GM12878 (cell line): ENCODE data around the gene SIGLEC14. TPM values are rescaled to one million over a fixed set of nuclear protein-coding genes. Genes with fewer than 3 reads are reported as not detected.

Experiments used
- ATF7 ChIP-seq: fragments of 450-650 bp; IDR thresholded peaks from 2 replicates; pipeline ENCODE4 v1.6.1; 2016; ENCODE audit warnings: low read depth, mild to moderate bottlenecking
- BHLHE40 ChIP-seq, 2 experiments: fragments of 450-650 bp in 1 of 2; IDR thresholded peaks; 2 replicates each; pipeline ENCODE4 v1.6.1; 2011 to 2017; ENCODE audit warnings: low read depth in 2 of 2, borderline replicate concordance in 1 of 2, improper control_type of control experiment in 1 of 2, low read length in 1 of 2, mild to moderate bottlenecking in 1 of 2
- CHD2 ChIP-seq: IDR thresholded peaks from 2 replicates; pipeline ENCODE4 v1.6.1; 2011; ENCODE audit warnings: low read depth, low read length, improper control_type of control experiment, borderline replicate concordance
- CREM ChIP-seq: IDR thresholded peaks from 2 replicates; pipeline ENCODE4 v1.6.1; 2014; ENCODE audit warnings: antibody characterized with exemption, low read depth
- EGR1 ChIP-seq, 2 experiments: IDR thresholded peaks; 1 replicate in 1 of 2; 2 replicates in 1 of 2; pipeline ENCODE4 v1.6.1; 2011 to 2012; ENCODE audit warnings: low read depth in 2 of 2, low read length in 2 of 2, borderline replicate concordance in 1 of 2, mild to moderate bottlenecking in 1 of 2, moderate library complexity in 1 of 2
- ESRRA ChIP-seq: IDR thresholded peaks from 2 replicates; pipeline ENCODE4 v1.6.1; 2012; ENCODE audit warnings: mild to moderate bottlenecking, low read length, improper control_type of control experiment
- JUND ChIP-seq: IDR thresholded peaks from 2 replicates; pipeline ENCODE4 v1.6.1; 2012; ENCODE audit warnings: low read depth, mild to moderate bottlenecking, low read length, improper control_type of control experiment, moderate library complexity
- MAX ChIP-seq: IDR thresholded peaks from 2 replicates; pipeline ENCODE4 v1.6.1; 2012; ENCODE audit warnings: low read depth, low read length, improper control_type of control experiment
- MEF2A ChIP-seq: IDR thresholded peaks from 2 replicates; pipeline ENCODE4 v1.6.1; 2011; ENCODE audit warnings: low read depth, mild to moderate bottlenecking, low read length, moderate library complexity; ENCODE audit not compliant: insufficient read depth
- MTA2 ChIP-seq: fragments of 450-650 bp; IDR thresholded peaks from 2 replicates; pipeline ENCODE4 v1.6.1; 2016; ENCODE audit warnings: low read depth, mild to moderate bottlenecking, moderate library complexity
- MYB ChIP-seq: fragments of 150-350 bp; IDR thresholded peaks from 2 replicates; pipeline ENCODE4 v1.6.1; 2014; ENCODE audit warnings: mild to moderate bottlenecking, low read depth, low read length, borderline replicate concordance
- NFIC ChIP-seq: IDR thresholded peaks from 2 replicates; pipeline ENCODE4 v1.6.1; 2012; ENCODE audit warnings: low read depth, mild to moderate bottlenecking, inconsistent platforms, low read length, moderate library complexity
- NFXL1 ChIP-seq: fragments of 450-650 bp; IDR thresholded peaks from 2 replicates; pipeline ENCODE4 v1.6.1; 2017; ENCODE audit warnings: antibody characterized with exemption, mild to moderate bottlenecking, borderline replicate concordance
- NFYA ChIP-seq: IDR thresholded peaks from 2 replicates; pipeline ENCODE4 v1.6.1; 2011; ENCODE audit warnings: low read depth, mild to moderate bottlenecking, low read length, improper control_type of control experiment, borderline replicate concordance
- NR2C1 ChIP-seq: fragments of 450-650 bp; IDR thresholded peaks from 2 replicates; pipeline ENCODE4 v1.6.1; 2017; ENCODE audit warnings: antibody characterized with exemption, mild to moderate bottlenecking, moderate library complexity
- PAX8 ChIP-seq: fragments of 450-650 bp; IDR thresholded peaks from 2 replicates; pipeline ENCODE4 v1.6.1; 2017; ENCODE audit warnings: mild to moderate bottlenecking, moderate library complexity
- RELB ChIP-seq: fragments of 450-650 bp; IDR thresholded peaks from 2 replicates; pipeline ENCODE4 v1.6.1; 2017; ENCODE audit warnings: low read depth, mild to moderate bottlenecking, moderate library complexity
- SMAD5 ChIP-seq: IDR thresholded peaks from 2 replicates; pipeline ENCODE4 v1.6.1; 2016; ENCODE audit warnings: antibody characterized with exemption, low read depth
- TCF12 ChIP-seq: IDR thresholded peaks from 2 replicates; pipeline ENCODE4 v1.6.1; 2011; ENCODE audit warnings: low read depth, mild to moderate bottlenecking, low read length
- TCF3 ChIP-seq: IDR thresholded peaks from 2 replicates; pipeline ENCODE4 v1.6.1; 2012; ENCODE audit warnings: low read depth, mild to moderate bottlenecking, low read length, borderline replicate concordance; ENCODE audit not compliant: insufficient read depth
- USF2 ChIP-seq: IDR thresholded peaks from 2 replicates; pipeline ENCODE4 v1.6.1; 2011; ENCODE audit warnings: low read depth, low read length, improper control_type of control experiment, borderline replicate concordance
- ZBTB11 ChIP-seq: fragments of 450-650 bp; formaldehyde crosslinking; IDR thresholded peaks from 2 replicates; pipeline ENCODE4 v1.5.0; 2022; ENCODE audit warnings: mild to moderate bottlenecking, missing genetic modification characterization
- polyA plus RNA-seq, 11 experiments: library from polyadenylated mRNA; depleted of rRNA in 4 of 11; unstranded in 6 of 11; stranded (reverse) in 5 of 11; fragments of >200 nt; fragmentation: Nextera tagmentation in 4 of 11; fragmentation: Illumina TruSeq in 1 of 11; extraction: Ambion mirVana in 4 of 11; extraction: Trizol in 1 of 11; gene quantifications; 1 replicate in 1 of 11; 2 replicates in 10 of 11; pipeline versions ENCODE4 v1.2.1 to v1.2.3, GENCODE V29; 2011 to 2016; ENCODE audit warnings: inconsistent platforms in 2 of 11, missing spikeins in 2 of 11, low read depth in 1 of 11
- total RNA-seq, 4 experiments: library from RNA; depleted of rRNA in 3 of 4; stranded (reverse); fragments of >200 nt in 3 of 4; fragmentation: Illumina TruSeq in 1 of 4; extraction: Trizol in 1 of 4; gene quantifications; 2 replicates each; pipeline versions ENCODE4 v1.2.1 to v1.2.3, GENCODE V29; 2013 to 2021

The SIGLEC14 gene
- total and polyA plus RNA-seq, 10 of the 15 experiments (the other 5 are each of a cell fraction or from before 2014, with no cell fraction given): 0.57 to 8.4 (median 4.6) TPM

- TF ChIP-seq BHLHE40 (IDR thresholded peaks at IDR 0.05; ENCODE audit: borderline replicate concordance in 1 of 2, low read depth in 2 of 2, low read length in 1 of 2): no peak
- TF ChIP-seq NFYA: no peak
- TF ChIP-seq ESRRA: no peak
- no peak for TF ChIP-seq RELB
- TF ChIP-seq CHD2: no peak
- no peak for TF ChIP-seq MAX
- TF ChIP-seq MYB: no peak
- peak; percentile 39; the same call in 1 of the 2 replicates for TF ChIP-seq NR2C1
- no peak for TF ChIP-seq NFXL1
- no peak for TF ChIP-seq CREM
- TF ChIP-seq TCF3: no peak
- no peak for TF ChIP-seq TCF12
- TF ChIP-seq ZBTB11 (CRISPR knock-in tag): no peak
- TF ChIP-seq SMAD5: no peak
- TF ChIP-seq USF2: no peak
- no peak for TF ChIP-seq EGR1 (IDR thresholded peaks at IDR 0.05; ENCODE audit: borderline replicate concordance in 1 of 2, low read depth in 2 of 2, low read length in 2 of 2)
- no peak for TF ChIP-seq JUND
- no peak for TF ChIP-seq ATF7
- no peak for TF ChIP-seq MEF2A
- TF ChIP-seq NFIC: no peak
- TF ChIP-seq MTA2: no peak
- TF ChIP-seq PAX8: no peak
Measured at GRCh38 chr19:51690454-51691073, 43.9 kb upstream of the SIGLEC14 start (continued).
